K562 (cell line): Measurements from ENCODE around the gene ARHGAP28. TPM values are rescaled to one million over a fixed set of nuclear protein-coding genes. Genes with fewer than 3 reads are reported as not detected.
A peak's percentile ranks its signal among the peaks of the same experiment; 100 is the strongest.

Experiments
- ATAC-seq: fragments of 200-7000 bp; cut with Tn5 transposase; 3 replicates; pipeline ENCODE4 v1.9.1; 2020; ENCODE audit warnings: moderate library complexity
- BruUV-seq: library from RNA; stranded (reverse); fragments of 400-500 nt; replicated peaks from 2 replicates; lab custom pipeline; 2021; lab: Mats Ljungman, UMichigan
- CTCF ChIA-PET: fragments of 300-600 bp; formaldehyde crosslinking; extraction: SDS; loops from one replicate; lab custom pipeline; 2021; ENCODE audit warnings: low intra/inter-chr PET ratio; lab: Yijun Ruan, JAX
- POLR2A ChIA-PET: fragments of 300-600, 350-650 bp; sonication (Branson Sonifier 250); formaldehyde crosslinking; extraction: SDS; loops from one replicate; lab custom pipeline; 2021; ENCODE audit warnings: antibody characterized with exemption, inconsistent platforms; lab: Yijun Ruan, JAX
- DNase-seq, 4 experiments: peaks; one replicate each; pipeline versions ENCODE4 v3.0.0 to v3.0.0-alpha.2; 2011 to 2018; ENCODE audit warnings: low spot score in 3 of 4, mixed read lengths in 3 of 4; ENCODE audit errors: extremely low read depth in 1 of 4
- FAIRE-seq: peaks from 2 replicates; lab custom pipeline; 2011; peaks lifted over from hg19 to GRCh38; lab: Jason Lieb, UNC
- H2AFZ ChIP-seq: 2 replicates; pipeline ENCODE4 v1.6.0; 2011; ENCODE audit warnings: low read depth, low read length, control low read depth, inconsistent platforms
- H3K27ac ChIP-seq: fragments of 200-600 bp; 3 replicates; pipeline ENCODE4 v1.8.0; 2011; ENCODE audit warnings: low read depth, mild to moderate bottlenecking, control low read depth, inconsistent platforms, low read length, moderate library complexity, mixed read lengths; ENCODE audit errors: extremely low read depth
- H3K27me3 ChIP-seq, 2 experiments: fragments of 300-600 bp in 1 of 2; 2 replicates in 1 of 2; 3 replicates in 1 of 2; pipeline versions ENCODE4 v1.6.0 to v1.8.0; 2011; ENCODE audit warnings: inconsistent platforms in 2 of 2, low read length in 2 of 2, mild to moderate bottlenecking in 1 of 2, mixed read lengths in 1 of 2, moderate library complexity in 1 of 2; ENCODE audit not compliant: control insufficient read depth in 2 of 2, insufficient read depth in 2 of 2
- H3K36me3 ChIP-seq: fragments of 300-600 bp; 3 replicates; pipeline ENCODE4 v1.8.0; 2011; ENCODE audit warnings: mild to moderate bottlenecking, low read length, inconsistent platforms; ENCODE audit not compliant: control insufficient read depth, insufficient read depth
- H3K4me1 ChIP-seq, 2 experiments: fragments of 200-600 bp in 1 of 2; replicated peaks in 1 of 2; 2 replicates in 1 of 2; 3 replicates in 1 of 2; pipeline versions ENCODE4 v1.5.1 to v1.8.0; 2011; ENCODE audit warnings: inconsistent platforms in 2 of 2, low read length in 2 of 2, mild to moderate bottlenecking in 1 of 2, mixed read lengths in 1 of 2, moderate library complexity in 1 of 2; ENCODE audit not compliant: control insufficient read depth in 2 of 2, insufficient read depth in 2 of 2
- H3K4me2 ChIP-seq: 2 replicates; pipeline ENCODE4 v1.6.1; 2011; ENCODE audit warnings: low read length, control low read depth, inconsistent platforms, mixed read lengths; ENCODE audit not compliant: insufficient read depth
- H3K4me3 ChIP-seq: fragments of 200-600 bp; sonication (generic), shearing (Covaris generic); 2 replicates; pipeline ENCODE4 v1.5.1; 2016; ENCODE audit warnings: control low read depth, inconsistent platforms
- H3K79me2 ChIP-seq: fragments of 200-600 bp; 3 replicates; pipeline ENCODE4 v1.8.0; 2011; ENCODE audit warnings: low read length, inconsistent platforms; ENCODE audit not compliant: control insufficient read depth, insufficient read depth
- H3K9ac ChIP-seq, 2 experiments: 2 replicates each; pipeline versions ENCODE4 v1.6.0 to v1.6.1; 2011; ENCODE audit warnings: low read depth in 2 of 2, low read length in 2 of 2, control low read depth in 1 of 2, inconsistent platforms in 1 of 2, mild to moderate bottlenecking in 1 of 2, mixed read lengths in 1 of 2; ENCODE audit not compliant: insufficient read depth in 1 of 2
- H3K9me1 ChIP-seq: one replicate; pipeline ENCODE4 v1.6.0; 2011; ENCODE audit warnings: inconsistent platforms, mild to moderate bottlenecking, low read length, moderate library complexity; ENCODE audit not compliant: control insufficient read depth, insufficient read depth
- H3K9me3 ChIP-seq: replicated peaks from 2 replicates; pipeline ENCODE4 v1.5.1; 2011; ENCODE audit warnings: low read depth, low read length, inconsistent platforms; ENCODE audit not compliant: control insufficient read depth, insufficient read depth
- H4K20me1 ChIP-seq: replicated peaks from 2 replicates; pipeline ENCODE4 v1.6.1; 2011; ENCODE audit warnings: low read length, inconsistent platforms, mixed read lengths; ENCODE audit not compliant: control insufficient read depth, insufficient read depth
- POLR2B ChIP-seq: fragments of 450-650 bp; IDR thresholded peaks from 2 replicates; pipeline ENCODE4 v1.6.1; 2018; ENCODE audit warnings: low read depth; ENCODE audit not compliant: partially characterized antibody
- RBBP5 ChIP-seq: fragments of 200-600 bp; sonication (generic); IDR thresholded peaks from 2 replicates; pipeline ENCODE4 v1.6.1; 2012; ENCODE audit warnings: borderline replicate concordance, mild to moderate bottlenecking, low read length, control low read depth, inconsistent platforms; ENCODE audit not compliant: insufficient read depth, poor library complexity, severe bottlenecking
- SMARCA4 ChIP-seq: fragments of 450-650 bp; IDR thresholded peaks from 2 replicates; pipeline ENCODE4 v1.6.1; 2016
- ZNF354B ChIP-seq: fragments of 250-450 bp; sonication (Bioruptor Pico); IDR thresholded peaks from 2 replicates; pipeline ENCODE4 v1.4.0; 2020
- WGBS: fragments of 100-300 bp; shearing (Covaris generic); methylation state at CpG from one replicate; pipeline ENCODE4 v1.1.6; 2016; ENCODE audit warnings: low coverage, mixed read lengths; ENCODE audit not compliant: insufficient coverage; ENCODE audit errors: missing lambda C conversion rate; 5-methylcytosine and 5-hydroxymethylcytosine counted together
- in situ Hi-C: fragments of 300-500 bp; cut with MboI; formaldehyde crosslinking; loops from 4 replicates; pipeline ENCODE4 v1.15.0; 2018; ENCODE audit warnings: inconsistent platforms, mixed read lengths
- intact Hi-C: fragments of 100-400 bp; cut with micrococcal nuclease; formaldehyde crosslinking; loops from 2 replicates; pipeline ENCODE4 v1.14.2; 2022
- polyA plus RNA-seq, 8 experiments: library from polyadenylated mRNA; depleted of rRNA in 4 of 8; stranded (reverse) in 5 of 8; unstranded in 3 of 8; fragments of >200 nt; fragmentation: Nextera tagmentation in 2 of 8; fragmentation: Illumina TruSeq in 1 of 8; extraction: Ambion mirVana in 2 of 8; extraction: Trizol in 1 of 8; gene quantifications; 2 replicates each; pipeline versions ENCODE4 v1.2.1 to v1.2.3, GENCODE V29; 2011 to 2014; ENCODE audit warnings: inconsistent platforms in 1 of 8, missing spikeins in 1 of 8
- total RNA-seq, 7 experiments: library from RNA; depleted of rRNA in 6 of 7; stranded (reverse); fragments of >200 nt in 6 of 7; fragmentation: Illumina TruSeq in 2 of 7; extraction: Trizol in 2 of 7; gene quantifications; 2 replicates each; pipeline versions ENCODE4 v1.2.1 to v1.2.3, GENCODE V29; 2011 to 2021; ENCODE audit warnings: low replicate concordance in 1 of 7
- TF ChIP-seq, protein P1 (sequence below), 2 experiments: fragments of 450-650 bp in 1 of 2; sonication (generic) in 1 of 2; formaldehyde crosslinking in 1 of 2; IDR thresholded peaks in 1 of 2; conservative IDR thresholded peaks in 1 of 2; 2 replicates each; pipeline versions ENCODE4 v1.6.1 to v1.8.1; 2016 to 2023; ENCODE audit warnings: mild to moderate bottlenecking in 2 of 2, moderate library complexity in 2 of 2, inconsistent platforms in 1 of 2, missing genetic modification reagents in 1 of 2

ARHGAP28 gene
- total and polyA plus RNA-seq, 9 of the 15 experiments (the other 6 are each of a cell fraction or from before 2014, with no cell fraction given), result 0.93 to 5.9 (median 5.0) TPM

DNA sequence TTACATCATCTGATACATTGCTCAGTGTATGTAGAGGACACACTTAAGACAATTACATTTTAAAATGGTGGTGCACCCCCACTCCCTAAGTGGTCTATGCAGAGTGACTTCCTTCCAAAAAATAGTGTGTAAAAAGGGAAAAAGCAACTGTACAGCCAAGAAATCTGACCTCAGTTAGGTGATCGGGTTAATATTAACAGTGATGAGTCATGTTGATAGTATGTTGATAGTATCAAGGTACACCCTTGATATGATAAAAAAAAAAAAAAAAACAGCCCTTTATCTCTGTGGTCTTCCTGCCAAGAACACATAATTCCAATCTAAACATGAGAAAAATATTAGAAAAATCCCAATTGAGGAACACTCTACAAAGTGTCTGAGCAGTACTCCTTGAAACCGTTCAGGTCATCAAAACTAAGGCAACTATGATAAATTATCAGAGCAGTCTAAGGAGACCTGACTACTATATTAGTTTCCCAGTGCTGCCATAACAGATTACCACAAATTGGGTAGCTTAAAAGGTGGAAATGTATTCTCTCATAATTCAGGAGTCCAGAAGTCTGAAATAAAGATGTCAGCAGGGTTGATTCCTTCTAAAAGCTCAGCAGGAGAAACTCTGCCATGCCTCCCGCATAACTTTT, 171.9 kb downstream of the ARHGAP28 start:
- in situ Hi-C loops, result no loop called here
- ChIA-PET POLR2A (no interaction called here), CTCF (no interaction called here)
- no peak for ATAC-seq
- BruUV-seq, result no TSS peak
- Histone ChIP-seq H3K27ac (no peak overlapping the region), H3K9me3 (no peaks in the 10 kb centered on the region), H3K9ac (no peak overlapping the region), H2AFZ (no peak overlapping the region), H4K20me1 (no peaks in the 10 kb centered on the region), H3K36me3 (no peaks in the 10 kb centered on the region), H3K4me1 (no peaks in the 10 kb centered on the region), H3K79me2 (no peaks in the 10 kb centered on the region), H3K4me2 (no peak overlapping the region), H3K9me1 (no peaks in the 10 kb centered on the region), H3K4me3 (no peak overlapping the region), H3K27me3 (no peaks in the 10 kb centered on the region)
- FAIRE-seq, result no peak
- intact Hi-C loops, result no loop called here
- TF ChIP-seq SMARCA4, result no peak
- no peak for TF ChIP-seq POLR2B
- TF ChIP-seq, protein P1, sequence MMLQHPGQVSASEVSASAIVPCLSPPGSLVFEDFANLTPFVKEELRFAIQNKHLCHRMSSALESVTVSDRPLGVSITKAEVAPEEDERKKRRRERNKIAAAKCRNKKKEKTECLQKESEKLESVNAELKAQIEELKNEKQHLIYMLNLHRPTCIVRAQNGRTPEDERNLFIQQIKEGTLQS (IDR thresholded peaks at IDR 0.05), result 0 out of 2 replicates have a peak, but pooled peaks have one; percentile 7
- TF ChIP-seq, protein P1 (CRISPR knock-in tag; conservative IDR thresholded peaks at IDR 0.05), result no peak
- no peak for TF ChIP-seq RBBP5
- no peak for TF ChIP-seq ZNF354B (CRISPR knock-in tag)
- 2% methylated on average over 3 of the region's 3 CpGs for WGBS
- DNase-seq, result no peak
